H1 (cell line): ENCODE results near the gene CASP5. TPM values are rescaled to one million over a fixed set of nuclear protein-coding genes. Genes with fewer than 3 reads are reported as not detected.

ENCODE experiments used
- BACH1 ChIP-seq: IDR thresholded peaks from 2 replicates; pipeline ENCODE4 v1.6.1; 2012; ENCODE audit warnings: low read length, improper control_type of control experiment
- HDAC2 ChIP-seq, 2 experiments: fragments of 300-600 bp in 1 of 2; sonication (generic) in 1 of 2; IDR thresholded peaks; 2 replicates each; pipeline ENCODE4 v1.6.1; 2011 to 2012; ENCODE audit warnings: low read depth in 2 of 2, low read length in 2 of 2, mild to moderate bottlenecking in 2 of 2, moderate library complexity in 2 of 2, borderline replicate concordance in 1 of 2, inconsistent platforms in 1 of 2
- JUND ChIP-seq: IDR thresholded peaks from 2 replicates; pipeline ENCODE4 v1.6.1; 2011; ENCODE audit warnings: mild to moderate bottlenecking, improper control_type of control experiment, low read length
- POU5F1 ChIP-seq: IDR thresholded peaks from 2 replicates; pipeline ENCODE4 v1.6.1; 2011; ENCODE audit warnings: low read depth, mild to moderate bottlenecking, low read length, moderate library complexity
- polyA plus RNA-seq, 7 experiments: library from polyadenylated mRNA; depleted of rRNA in 3 of 7; stranded (reverse) in 5 of 7; unstranded in 2 of 7; fragments of >200 nt in 5 of 7; fragments of 200-250 nt in 2 of 7; gene quantifications; 1 replicate in 5 of 7; 2 replicates in 1 of 7; 4 replicates in 1 of 7; pipeline versions ENCODE4 v1.2.1 to v1.2.3, GENCODE V29; 2011 to 2013; ENCODE audit warnings: missing spikeins in 2 of 7, mixed read lengths in 2 of 7
- total RNA-seq: library from RNA; stranded (reverse); fragmentation: NEBNext Ultra II Directional; extraction: Animal tissue kit (Norgen Biotek cat#: 25700); gene quantifications from 2 replicates; pipeline ENCODE4 v1.2.1, GENCODE V29; 2021

Gene CASP5
- total and polyA plus RNA-seq, 2 of the 8 experiments (the other 6 are each of a cell fraction or from before 2014, with no cell fraction given), result not detected

GRCh38 chr11:105005451-105005845 is 17.5 kb downstream of the CASP5 start (continued):
- TF ChIP-seq POU5F1 (no peak), JUND (no peak), HDAC2 (IDR thresholded peaks at IDR 0.05; ENCODE audit: borderline replicate concordance in 1 of 2, low read depth in 2 of 2, low read length in 2 of 2) (no peak), BACH1 (no peak)
